Common myeloid progenitor, CD34-positive (primary cell): ENCODE measurements around the gene ZBTB46.

Experiments used
- CTCF ChIA-PET: fragments of 350-600 bp; sonication (Branson Sonifier 250); formaldehyde crosslinking; loops from one replicate; lab custom pipeline; 2021; ENCODE audit warnings: antibody characterized with exemption; lab: Charles Lee
- POLR2A ChIA-PET: fragments of 350-600 bp; sonication (Branson Sonifier 250); formaldehyde crosslinking; loops from one replicate; lab custom pipeline; 2021; ENCODE audit warnings: antibody characterized with exemption; lab: Charles Lee
- DNase-seq, 3 donors: peaks; one replicate each; pipeline versions ENCODE4 v3.0.0 to v3.0.0-alpha.2; 2013
- H3K27ac ChIP-seq, 2 experiments: 1 replicate in 1 of 2; 2 replicates in 1 of 2; pipeline ENCODE4 v1.7.0; 2013; ENCODE audit warnings: inconsistent platforms in 2 of 2, low read length in 2 of 2, mild to moderate bottlenecking in 2 of 2, low read depth in 1 of 2, moderate library complexity in 1 of 2; ENCODE audit not compliant: severe bottlenecking in 2 of 2, insufficient read depth in 1 of 2, poor library complexity in 1 of 2
- H3K27me3 ChIP-seq, 5 experiments: replicated peaks in 2 of 5; 1 replicate in 3 of 5; 2 replicates in 2 of 5; pipeline versions ENCODE4 v1.6.1 to v1.7.0; 2013; ENCODE audit warnings: low read length in 4 of 5, mild to moderate bottlenecking in 2 of 5, moderate library complexity in 2 of 5, inconsistent platforms in 1 of 5; ENCODE audit not compliant: insufficient read depth in 5 of 5, control insufficient read depth in 4 of 5
- H3K36me3 ChIP-seq, 4 experiments: 1 replicate in 2 of 4; 2 replicates in 2 of 4; pipeline versions ENCODE4 v1.6.1 to v1.7.0; 2013; ENCODE audit warnings: low read length in 3 of 4, control low read depth in 1 of 4, mild to moderate bottlenecking in 1 of 4; ENCODE audit not compliant: control insufficient read depth in 4 of 4, insufficient read depth in 4 of 4
- H3K4me1 ChIP-seq, 4 experiments: 1 replicate in 3 of 4; 2 replicates in 1 of 4; pipeline versions ENCODE4 v1.6.1 to v1.7.1; 2013; ENCODE audit warnings: low read length in 3 of 4, mild to moderate bottlenecking in 3 of 4, control low read depth in 1 of 4, inconsistent platforms in 1 of 4, moderate library complexity in 1 of 4; ENCODE audit not compliant: control insufficient read depth in 4 of 4, insufficient read depth in 4 of 4; ENCODE audit errors: control extremely low read depth in 1 of 4
- H3K4me3 ChIP-seq, 7 experiments: 1 replicate in 4 of 7; 2 replicates in 3 of 7; pipeline versions ENCODE4 v1.5.1 to v1.7.0; 2013; ENCODE audit warnings: mild to moderate bottlenecking in 7 of 7, low read length in 6 of 7, moderate library complexity in 6 of 7, inconsistent platforms in 2 of 7, low read depth in 2 of 7, control low read depth in 1 of 7; ENCODE audit not compliant: insufficient read depth in 4 of 7, control insufficient read depth in 1 of 7; ENCODE audit errors: extremely low read depth in 1 of 7
- H3K9me3 ChIP-seq, 5 experiments: 1 replicate in 4 of 5; 2 replicates in 1 of 5; pipeline versions ENCODE4 v1.6.1 to v1.7.1; 2013; ENCODE audit warnings: low read length in 4 of 5, mild to moderate bottlenecking in 2 of 5, inconsistent platforms in 1 of 5, low read depth in 1 of 5, moderate library complexity in 1 of 5; ENCODE audit not compliant: control insufficient read depth in 4 of 5, insufficient read depth in 2 of 5; ENCODE audit errors: control extremely low read depth in 1 of 5
- WGBS: methylation state at CpG from one replicate; pipeline ENCODE4 v1.1.5; 2013; ENCODE audit not compliant: insufficient coverage; 5-methylcytosine and 5-hydroxymethylcytosine counted together

The ZBTB46 gene

GRCh38 chr20:63809856-63810255 is 21.2 kb downstream of the ZBTB46 start:
- no peaks in the 10 kb centered on the region for H3K27me3 ChIP-seq
- H3K27ac ChIP-seq, result no peak overlapping the region
- H3K9me3 ChIP-seq, result no peaks in the 10 kb centered on the region
- ChIA-PET POLR2A (no interaction called here), CTCF (interaction anchor here (1.2 kb wide), 1 partner anchor 14 kb away, joined by 3 read pairs; no protein-coding TSS in a partner anchor)
- no peak overlapping the region for H3K4me3 ChIP-seq
- H3K4me1 ChIP-seq, result no peaks in the 10 kb centered on the region
- DNase-seq, result no peak
- 97% methylated on average over 8 of the region's 9 CpGs for WGBS
- H3K36me3 ChIP-seq, result no peaks in the 10 kb centered on the region

DNA sequence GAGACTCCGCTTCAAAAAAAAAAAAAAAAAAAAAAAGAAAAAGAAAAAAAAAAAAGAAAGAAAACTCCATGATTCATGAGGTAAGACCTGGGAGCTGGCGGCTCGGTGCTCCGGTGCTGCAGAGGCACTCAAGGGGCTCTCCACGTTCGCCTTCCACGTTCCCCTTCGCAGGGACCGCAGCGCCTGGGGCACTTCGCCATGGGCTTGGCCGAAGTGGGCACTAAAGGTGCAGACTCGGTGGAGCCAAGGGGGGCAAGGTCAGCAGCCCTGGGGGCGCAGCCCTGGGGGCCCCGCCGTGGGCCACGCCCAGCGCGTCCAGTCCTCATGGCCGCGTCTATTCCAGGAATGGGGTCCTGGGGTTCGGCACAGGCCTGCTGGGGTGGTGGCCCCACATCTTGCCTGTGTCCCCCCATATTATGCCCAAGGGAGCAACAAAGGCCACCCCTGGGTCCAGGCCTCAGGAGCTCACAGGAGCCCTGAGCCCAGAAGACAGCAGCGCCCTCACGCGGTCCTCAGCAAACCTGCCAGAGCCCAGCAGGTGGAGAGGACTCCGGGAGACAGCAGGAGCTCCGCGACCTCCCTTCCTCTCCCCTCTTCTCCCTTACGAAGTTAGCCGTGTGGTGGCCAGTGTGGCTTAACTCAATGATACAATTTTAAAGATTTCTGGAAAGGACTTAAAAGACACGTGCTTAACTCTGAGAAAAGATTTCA is 21.9 kb downstream of the ZBTB46 start:
- no peak overlapping the region for H3K27ac ChIP-seq
- ChIA-PET POLR2A (no interaction called here), CTCF (interaction anchor here (1.3 kb wide), 1 partner anchor 18 kb away, joined by 3 read pairs; no protein-coding TSS in a partner anchor)
- no peaks in the 10 kb centered on the region for H3K9me3 ChIP-seq
- peaks cover 0 to 3% (median under 1%) of the 10 kb centered on the region in 4 experiments for H3K4me1 ChIP-seq
- H3K27me3 ChIP-seq, result no peaks in the 10 kb centered on the region
- no peak for DNase-seq
- 98% methylated on average over 19 of the region's 31 CpGs for WGBS
- H3K36me3 ChIP-seq, result no peaks in the 10 kb centered on the region
- no peak overlapping the region for H3K4me3 ChIP-seq

GRCh38 chr20:63808145-63808724 is 22.8 kb downstream of the ZBTB46 start:
- Histone ChIP-seq H3K9me3 (no peaks in the 10 kb centered on the region), H3K36me3 (no peaks in the 10 kb centered on the region), H3K27ac (no peak overlapping the region), H3K27me3 (no peaks in the 10 kb centered on the region), H3K4me3 (no peak overlapping the region), H3K4me1 (peaks cover 0 to 12% (median 8%) of the 10 kb centered on the region in 4 experiments)
- CTCF ChIA-PET, result interaction anchor here (1.1 to 1.5 kb wide), 3 partner anchors 10 to 19 kb away, joined by 3 to 5 read pairs (median 3); no protein-coding TSS in a partner anchor
- 98% methylated on average over 38 of the region's 38 CpGs for WGBS
- no peak for DNase-seq
- POLR2A ChIA-PET, result no interaction called here

DNA sequence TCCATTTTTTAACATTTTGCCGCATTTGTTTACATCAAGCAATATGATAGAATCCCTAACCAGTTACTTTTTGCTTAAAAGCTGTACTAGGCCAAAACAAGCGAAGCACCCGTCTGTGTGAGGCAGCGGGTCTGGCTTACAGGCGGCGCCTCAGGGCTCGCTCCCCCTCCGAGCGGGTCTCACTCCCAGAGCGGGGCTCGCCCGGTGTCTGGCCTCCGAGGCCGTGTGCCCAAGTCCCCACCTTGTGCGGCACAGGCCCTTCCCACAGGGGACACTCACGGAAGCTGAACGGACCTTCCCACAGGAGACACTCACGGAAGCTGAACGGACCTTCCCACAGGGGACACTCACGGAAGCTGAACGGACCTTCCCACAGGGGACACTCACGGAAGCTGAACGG is 23.4 kb downstream of the ZBTB46 start:
- POLR2A ChIA-PET, result no interaction called here
- 98% methylated on average over 22 of the region's 23 CpGs for WGBS
- CTCF ChIA-PET, result interaction anchor here (1.1 to 1.5 kb wide), 2 partner anchors 10 to 14 kb away, joined by 3 to 5 read pairs; no protein-coding TSS in a partner anchor

GRCh38 chr20:63804308-63804636 is 26.8 kb downstream of the ZBTB46 start:
- Histone ChIP-seq H3K27ac (peak overlapping the region; percentile 64 to 84), H3K36me3 (peaks cover 0 to 2% (median 0%) of the 10 kb centered on the region in 4 experiments), H3K4me1 (peaks cover 0 to 21% (median 14%) of the 10 kb centered on the region in 4 experiments), H3K27me3 (no peaks in the 10 kb centered on the region), H3K9me3 (no peaks in the 10 kb centered on the region), H3K4me3 (peak overlapping the region in 2 of 7 experiments; percentile 61 to 75)
- WGBS, result 93% methylated on average over 6 of the region's 8 CpGs
- no peak for DNase-seq
- CTCF ChIA-PET, result interaction anchor here (0.9 to 1.1 kb wide), 2 partner anchors 16 to 54 kb away, joined by 3 to 4 read pairs; no protein-coding TSS in a partner anchor
- POLR2A ChIA-PET, result no interaction called here

More for the DNA sequence above, 23.4 kb downstream of the ZBTB46 start:
- Histone ChIP-seq H3K27me3 (no peaks in the 10 kb centered on the region), H3K36me3 (no peaks in the 10 kb centered on the region), H3K4me3 (no peak overlapping the region), H3K27ac (no peak overlapping the region), H3K9me3 (no peaks in the 10 kb centered on the region), H3K4me1 (peaks cover 0 to 17% (median 14%) of the 10 kb centered on the region in 4 experiments)
- no peak for DNase-seq

DNA sequence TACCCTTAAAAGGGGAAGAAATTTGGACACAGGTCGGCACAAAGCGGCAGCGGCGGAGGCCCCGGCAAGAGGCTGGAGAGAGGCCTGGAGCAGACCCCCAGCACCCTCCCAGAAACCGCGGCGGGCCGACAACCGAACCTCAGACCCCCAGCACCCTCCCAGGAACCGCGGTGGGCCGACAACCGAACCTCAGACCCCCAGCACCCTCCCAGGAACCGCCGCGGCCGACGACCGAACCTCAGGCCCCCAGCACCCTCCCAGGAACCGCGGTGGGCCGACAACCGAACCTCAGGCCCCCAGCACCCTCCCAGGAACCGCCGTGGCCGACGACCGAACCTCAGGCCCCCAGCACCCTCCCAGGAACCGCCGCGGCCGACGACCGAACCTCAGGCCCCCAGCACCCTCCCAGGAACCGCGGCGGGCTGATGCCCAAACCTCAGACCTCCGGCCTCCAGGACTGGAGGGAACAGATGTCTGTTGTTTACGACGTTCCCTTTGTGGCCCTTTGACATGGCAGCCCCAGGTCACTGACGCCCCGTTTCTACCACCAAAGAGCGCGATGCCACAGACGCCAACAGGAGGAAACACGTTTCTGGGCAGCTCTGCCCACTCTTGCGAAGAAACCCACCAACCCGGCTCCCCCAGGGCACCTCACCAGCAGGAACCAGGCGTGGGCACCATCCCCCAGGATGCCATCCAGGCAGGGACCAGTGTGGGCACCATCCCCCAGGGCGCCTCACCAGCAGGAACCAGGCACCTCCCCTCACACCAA is 28.4 kb downstream of the ZBTB46 start:
- Histone ChIP-seq H3K36me3 (peaks cover 0 to 2% (median 0%) of the 10 kb centered on the region in 4 experiments), H3K4me3 (peak overlapping the region in 4 of 7 experiments; percentile 40 to 75 (median 67)), H3K27ac (peak overlapping the region; percentile 64 to 84), H3K9me3 (no peaks in the 10 kb centered on the region), H3K27me3 (no peaks in the 10 kb centered on the region), H3K4me1 (peaks cover 0 to 21% (median 14%) of the 10 kb centered on the region in 4 experiments)
- 90% methylated on average over 29 of the region's 51 CpGs for WGBS
- peak in 2 of 3 donors; percentile 24 to 39 for DNase-seq
- POLR2A ChIA-PET, result interaction anchor here (1.2 kb wide), 1 partner anchor 56 kb away, joined by 3 read pairs; no protein-coding TSS in a partner anchor
- CTCF ChIA-PET, result interaction anchor here (5.2 kb wide), 1 partner anchor 17 kb away, joined by 24 read pairs; no protein-coding TSS in a partner anchor
